IMR-90 (cell line): ENCODE data around the gene SUCLA2. TPM values are rescaled to one million over a fixed set of nuclear protein-coding genes. Genes with fewer than 3 reads are reported as not detected.

Source experiments
- ATAC-seq: fragments of 200-7000 bp; cut with Tn5 transposase; 2 replicates; pipeline ENCODE4 v1.9.1; 2020; ENCODE audit warnings: low read depth, mild to moderate bottlenecking, moderate library complexity
- BruUV-seq: library from RNA; stranded (reverse); fragments of 400-500 nt; replicated peaks from 2 replicates; lab custom pipeline; 2021; lab: Mats Ljungman, UMichigan
- CTCF ChIA-PET: fragments of 300-600 bp; formaldehyde crosslinking; extraction: SDS; loops from one replicate; lab custom pipeline; 2021; ENCODE audit warnings: antibody characterized with exemption; lab: Yijun Ruan, JAX
- POLR2A ChIA-PET: fragments of 300-600 bp; sonication (Branson Sonifier 250); formaldehyde crosslinking; loops from one replicate; lab custom pipeline; 2022; ENCODE audit warnings: antibody characterized with exemption; ENCODE audit not compliant: unreplicated experiment; lab: Charles Lee
- DNase-seq: peaks from one replicate; pipeline ENCODE4 v3.0.0; 2013
- H2AFZ ChIP-seq: replicated peaks from 2 replicates; pipeline ENCODE3; 2013; ENCODE audit warnings: low read length, mild to moderate bottlenecking; ENCODE audit not compliant: poor library complexity
- H2AK5ac ChIP-seq: 2 replicates; pipeline ENCODE4 v1.6.1; 2013; ENCODE audit warnings: low read depth, low read length, inconsistent platforms
- H2AK9ac ChIP-seq: replicated peaks from 2 replicates; pipeline ENCODE3; 2013; ENCODE audit warnings: mild to moderate bottlenecking, low read depth, low read length, moderate library complexity; ENCODE audit not compliant: poor library complexity
- H2BK120ac ChIP-seq: 2 replicates; pipeline ENCODE4 v1.6.1; 2013; ENCODE audit warnings: low read depth, low read length, inconsistent platforms
- H2BK15ac ChIP-seq: 3 replicates; pipeline ENCODE4 v1.6.1; 2013; ENCODE audit warnings: low read depth, low read length, inconsistent platforms
- H2BK20ac ChIP-seq: 2 replicates; pipeline ENCODE4 v1.6.1; 2013; ENCODE audit warnings: low read depth, mild to moderate bottlenecking, inconsistent platforms, low read length, moderate library complexity
- H2BK5ac ChIP-seq: 2 replicates; pipeline ENCODE4 v1.6.1; 2013; ENCODE audit warnings: mild to moderate bottlenecking, low read depth, low read length, inconsistent platforms; ENCODE audit not compliant: poor library complexity, severe bottlenecking
- H3K14ac ChIP-seq: replicated peaks from 2 replicates; pipeline ENCODE4 v1.6.1; 2013; ENCODE audit warnings: low read depth, low read length, inconsistent platforms
- H3K18ac ChIP-seq: 2 replicates; pipeline ENCODE4 v1.6.1; 2013; ENCODE audit warnings: low read depth, low read length, control low read depth
- H3K23ac ChIP-seq: 2 replicates; pipeline ENCODE4 v1.6.1; 2013; ENCODE audit warnings: low read depth, low read length, inconsistent platforms
- H3K27ac ChIP-seq: 2 replicates; pipeline ENCODE4 v1.5.1; 2013; ENCODE audit warnings: mild to moderate bottlenecking, control low read depth, low read length; ENCODE audit not compliant: insufficient read depth
- H3K27me3 ChIP-seq: 2 replicates; pipeline ENCODE4 v1.6.1; 2013; ENCODE audit warnings: low read length; ENCODE audit not compliant: control insufficient read depth, insufficient read depth
- H3K36me3 ChIP-seq: 2 replicates; pipeline ENCODE4 v1.6.1; 2013; ENCODE audit warnings: low read length, mixed read lengths; ENCODE audit not compliant: control insufficient read depth, insufficient read depth
- H3K4ac ChIP-seq: 2 replicates; pipeline ENCODE4 v1.6.1; 2013; ENCODE audit warnings: low read depth, low read length, inconsistent platforms
- H3K4me1 ChIP-seq: 2 replicates; pipeline ENCODE4 v1.6.1; 2013; ENCODE audit warnings: low read length, mixed read lengths; ENCODE audit not compliant: control insufficient read depth, insufficient read depth
- H3K4me2 ChIP-seq: 2 replicates; pipeline ENCODE4 v1.6.1; 2013; ENCODE audit warnings: low read depth, mild to moderate bottlenecking, control low read depth, low read length, moderate library complexity
- H3K4me3 ChIP-seq: 2 replicates; pipeline ENCODE4 v1.5.1; 2013; ENCODE audit warnings: low read depth, mild to moderate bottlenecking, control low read depth, low read length, moderate library complexity; ENCODE audit not compliant: insufficient read depth
- H3K56ac ChIP-seq: 2 replicates; pipeline ENCODE4 v1.6.1; 2013; ENCODE audit warnings: low read length, inconsistent platforms; ENCODE audit not compliant: insufficient read depth; ENCODE audit errors: extremely low read depth
- H3K79me1 ChIP-seq, 2 experiments: 2 replicates each; pipeline ENCODE4 v1.6.1; 2013; ENCODE audit warnings: low read length in 2 of 2, inconsistent platforms in 1 of 2, low read depth in 1 of 2
- H3K9ac ChIP-seq: 2 replicates; pipeline ENCODE4 v1.6.1; 2013; ENCODE audit warnings: low read depth, low read length, control low read depth
- H3K9me1 ChIP-seq: 2 replicates; pipeline ENCODE4 v1.6.1; 2013; ENCODE audit warnings: low read length, inconsistent platforms; ENCODE audit not compliant: insufficient read depth
- H3K9me3 ChIP-seq: 2 replicates; pipeline ENCODE4 v1.6.1; 2013; ENCODE audit warnings: low read length; ENCODE audit not compliant: control insufficient read depth, insufficient read depth
- H4K20me1 ChIP-seq: 2 replicates; pipeline ENCODE4 v1.6.1; 2013; ENCODE audit warnings: low read length, inconsistent platforms; ENCODE audit not compliant: insufficient read depth
- H4K5ac ChIP-seq: 2 replicates; pipeline ENCODE4 v1.6.1; 2013; ENCODE audit warnings: mild to moderate bottlenecking, low read depth, low read length, control low read depth
- H4K8ac ChIP-seq, 2 experiments: 2 replicates each; pipeline ENCODE4 v1.6.1; 2013; ENCODE audit warnings: low read depth in 2 of 2, low read length in 2 of 2, control low read depth in 1 of 2, inconsistent platforms in 1 of 2
- H4K91ac ChIP-seq: 2 replicates; pipeline ENCODE4 v1.6.1; 2013; ENCODE audit warnings: low read depth, low read length, inconsistent platforms; ENCODE audit not compliant: insufficient read depth
- BHLHE40 ChIP-seq: fragments of 150-350 bp; IDR thresholded peaks from 2 replicates; pipeline ENCODE4 v1.6.1; 2016; ENCODE audit warnings: mild to moderate bottlenecking, low read depth, low read length
- CEBPB ChIP-seq: IDR thresholded peaks from 2 replicates; pipeline ENCODE4 v1.6.1; 2012; ENCODE audit warnings: low read depth, low read length, improper control_type of control experiment
- CTCF ChIP-seq: conservative IDR thresholded peaks from 2 replicates; pipeline ENCODE4 v1.5.1; 2012; ENCODE audit warnings: mild to moderate bottlenecking, low read depth, low read length, improper control_type of control experiment
- ELK1 ChIP-seq: fragments of 150-350 bp; IDR thresholded peaks from 2 replicates; pipeline ENCODE4 v1.6.1; 2016; ENCODE audit warnings: low read depth, mild to moderate bottlenecking, low read length, moderate library complexity, borderline replicate concordance
- MAFK ChIP-seq: IDR thresholded peaks from 2 replicates; pipeline ENCODE4 v1.6.1; 2012; ENCODE audit warnings: low read depth, low read length, improper control_type of control experiment
- MAZ ChIP-seq: IDR thresholded peaks from 2 replicates; pipeline ENCODE4 v1.6.1; 2012; ENCODE audit warnings: low read depth, mild to moderate bottlenecking, low read length, improper control_type of control experiment, moderate library complexity, borderline replicate concordance
- MXI1 ChIP-seq: IDR thresholded peaks from 2 replicates; pipeline ENCODE4 v1.6.1; 2012; ENCODE audit warnings: low read depth, mild to moderate bottlenecking, low read length, moderate library complexity, borderline replicate concordance
- NFE2L2 ChIP-seq: fragments of 150-350 bp; IDR thresholded peaks from 2 replicates; pipeline ENCODE4 v1.6.1; 2016; ENCODE audit warnings: low read depth, mild to moderate bottlenecking, low read length
- POLR2A ChIP-seq: IDR thresholded peaks from 2 replicates; pipeline ENCODE4 v1.6.1; 2012; ENCODE audit warnings: mild to moderate bottlenecking, low read depth, low read length
- RCOR1 ChIP-seq: IDR thresholded peaks from 2 replicates; pipeline ENCODE4 v1.6.1; 2012; ENCODE audit warnings: mild to moderate bottlenecking, low read length, improper control_type of control experiment; ENCODE audit not compliant: insufficient replicate concordance
- RFX5 ChIP-seq: IDR thresholded peaks from 2 replicates; pipeline ENCODE4 v1.8.0; 2012; ENCODE audit warnings: low read depth, mild to moderate bottlenecking, low read length, moderate library complexity
- USF2 ChIP-seq: fragments of 150-350 bp; IDR thresholded peaks from 2 replicates; pipeline ENCODE4 v1.6.1; 2017; ENCODE audit warnings: mild to moderate bottlenecking, antibody characterized with exemption, low read length, low read depth
- WGBS, 2 experiments: methylation state at CpG; one replicate each; pipeline versions ENCODE4 v1.1.5 to v1.1.7; 2013; ENCODE audit warnings: missing lambda C conversion rate in 2 of 2; ENCODE audit not compliant: insufficient read length in 1 of 2; ENCODE audit errors: extremely low coverage in 2 of 2; 5-methylcytosine and 5-hydroxymethylcytosine counted together
- dilution Hi-C: fragments of 300-500 bp; cut with HindIII; formaldehyde crosslinking; loops from one replicate; pipeline ENCODE4 v1.14.3; 2018; ENCODE audit warnings: low sequenced_read_pairs; ENCODE audit not compliant: unreplicated experiment
- in situ Hi-C: fragments of 300-500 bp; cut with MboI; formaldehyde crosslinking; loops from 3 replicates; pipeline ENCODE4 v1.14.3; 2019; ENCODE audit warnings: low sequenced_read_pairs, inconsistent platforms, mixed read lengths
- intact Hi-C: fragments of 100-400 bp; cut with micrococcal nuclease; formaldehyde crosslinking; loops from 2 replicates; pipeline ENCODE4 v1.10.0; 2022
- polyA plus RNA-seq, 3 experiments: library from polyadenylated mRNA; depleted of rRNA; stranded (reverse); fragments of >200 nt; gene quantifications; 2 replicates each; pipeline ENCODE4 v1.2.3, GENCODE V29; 2012; ENCODE audit warnings: low replicate concordance in 1 of 3
- total RNA-seq: library from RNA; depleted of rRNA; stranded (reverse); fragments of >200 nt; gene quantifications from 2 replicates; pipeline ENCODE4 v1.2.3, GENCODE V29; 2012

Gene SUCLA2
- total and polyA plus RNA-seq, 2 of the 4 experiments (the other 2 are of a cell fraction): 31.5 to 36.1 TPM

- Histone ChIP-seq H2BK20ac (peak within 1 kb of the TSS; percentile 53; the same call in 1 of the 2 replicates), H3K4me2 (peak within 1 kb of the TSS; percentile 94), H3K4me3 (peak within 1 kb of the TSS; percentile 78), H2BK120ac (peak within 1 kb of the TSS; percentile 87), H2AFZ (peak within 1 kb of the TSS; percentile 99), H4K5ac (peak within 1 kb of the TSS; percentile 96), H4K91ac (peak within 1 kb of the TSS; percentile 95), H3K56ac (peak within 1 kb of the TSS; percentile 91), H3K36me3 (peaks cover 1% of the 10 kb centered on the region; the same call in 1 of the 2 replicates), H3K27me3 (no peaks in the 10 kb centered on the region), H2BK5ac (peak within 1 kb of the TSS; percentile 89), H3K9me1 (peaks cover 5% of the 10 kb centered on the region; the same call in 1 of the 2 replicates), H4K8ac (peak within 1 kb of the TSS; percentile 92 to 99), H3K23ac (peak within 1 kb of the TSS; percentile 95), H3K18ac (peak within 1 kb of the TSS; percentile 81), H3K79me1 (peaks cover 10 to 29% of the 10 kb centered on the region in 2 experiments), H3K4ac (peak within 1 kb of the TSS; percentile 96), H3K4me1 (peaks cover 2% of the 10 kb centered on the region; the same call in 1 of the 2 replicates), H2BK15ac (peak within 1 kb of the TSS; percentile 24; the same call in 1 of the 3 replicates), H2AK5ac (peak within 1 kb of the TSS; percentile 73), H3K9me3 (no peaks in the 10 kb centered on the region), H3K14ac (peak within 1 kb of the TSS; percentile 97), H3K9ac (peak within 1 kb of the TSS; percentile 89), H2AK9ac (peak within 1 kb of the TSS; percentile 91), H3K27ac (peak within 1 kb of the TSS; percentile 91), H4K20me1 (peaks cover 3% of the 10 kb centered on the region; the same call in 1 of the 2 replicates)
- dilution Hi-C loops: no loop called here
- in situ Hi-C loops: no loop called here
- intact Hi-C loops: loop anchor here (5.0 kb wide), 1 partner anchor 730 kb away; no protein-coding TSS in a partner anchor
- CTCF ChIA-PET: interaction anchor here (0.5 to 3.8 kb wide), 6 partner anchors 10 to 568 kb away, joined by 3 to 13 read pairs (median 4); no protein-coding TSS in a partner anchor
- BruUV-seq: no TSS peak
- DNase-seq: peak; percentile 96
- ATAC-seq: peak; percentile 98
- POLR2A ChIA-PET: no interaction called here
- 0% methylated on average over 48 of the region's 82 CpGs; no CpG with 5 or more reads in 1 of the 2 experiments for WGBS, 2 experiments
- peak; percentile 3; the same call in 1 of the 2 replicates for TF ChIP-seq NFE2L2
- no peak for TF ChIP-seq ELK1
- peak; percentile 17 for TF ChIP-seq RCOR1
- no peak for TF ChIP-seq CEBPB
- peak; percentile 49; the same call in 1 of the 2 replicates for TF ChIP-seq MAFK
- TF ChIP-seq USF2: no peak
- TF ChIP-seq MXI1: peak; percentile 99
- no peak for TF ChIP-seq RFX5
- peak; percentile 99 for TF ChIP-seq CTCF
- TF ChIP-seq BHLHE40: peak; percentile 72; the same call in 1 of the 2 replicates
- peak; percentile 98 for TF ChIP-seq POLR2A
- peak; percentile 5; the same call in 1 of the 2 replicates for TF ChIP-seq MAZ
These were observed 36.5 kb upstream of the SUCLA2 start, which contains the start of gene NUDT15 for GRCh38 chr13:48037346-48038173. Gene NUDT15 (plus strand): TSS chr13:48037726. CDS start chr13:48037747, 21 bp downstream.
